HepG2 (cell line): Measurements from ENCODE around the gene TOMM6. TPM values are rescaled to one million over a fixed set of nuclear protein-coding genes. Genes with fewer than 3 reads are reported as not detected.

ENCODE experiments used
- ADNP ChIP-seq: sonication (generic); formaldehyde crosslinking; IDR thresholded peaks from 2 replicates; pipeline ENCODE4 v1.4.0; 2020; ENCODE audit warnings: missing genetic modification reagents
- ATF2 ChIP-seq: sonication (generic); formaldehyde crosslinking; IDR thresholded peaks from 2 replicates; pipeline ENCODE4 v1.4.0; 2020; ENCODE audit warnings: missing genetic modification reagents
- FOXA1 ChIP-seq, 2 experiments: fragments of 450-650 bp in 1 of 2; sonication (generic) in 1 of 2; formaldehyde crosslinking in 1 of 2; IDR thresholded peaks; 2 replicates each; pipeline versions ENCODE4 v1.4.0 to v1.6.1; 2016 to 2020; ENCODE audit warnings: missing genetic modification reagents in 1 of 2
- HNF1A ChIP-seq, 2 experiments: sonication (generic) in 1 of 2; formaldehyde crosslinking in 1 of 2; IDR thresholded peaks; 2 replicates each; pipeline versions ENCODE4 v1.4.0 to v1.6.1; 2016 to 2020; ENCODE audit warnings: borderline replicate concordance in 1 of 2, low read depth in 1 of 2, mild to moderate bottlenecking in 1 of 2, missing genetic modification reagents in 1 of 2
- IKZF5 ChIP-seq: IDR thresholded peaks from 2 replicates; pipeline ENCODE4 v1.6.1; 2018; ENCODE audit warnings: missing genetic modification reagents, mild to moderate bottlenecking, missing compliant biosample characterization
- KLF15 ChIP-seq: sonication (generic); formaldehyde crosslinking; IDR thresholded peaks from 2 replicates; pipeline ENCODE4 v1.8.1; 2023; ENCODE audit warnings: borderline replicate concordance, mild to moderate bottlenecking, inconsistent platforms, missing genetic modification reagents, mixed read lengths
- PCBP1 ChIP-seq: fragments of 200-400 bp; formaldehyde crosslinking; IDR thresholded peaks from 2 replicates; pipeline ENCODE4 v1.6.1; 2017; ENCODE audit warnings: mild to moderate bottlenecking, low read depth, low read length, borderline replicate concordance
- POGK ChIP-seq: sonication (generic); formaldehyde crosslinking; conservative IDR thresholded peaks from 2 replicates; pipeline ENCODE4 v1.8.0; 2022; ENCODE audit warnings: mild to moderate bottlenecking, moderate library complexity, missing genetic modification reagents
- SETDB1 ChIP-seq: sonication (generic); formaldehyde crosslinking; IDR thresholded peaks from 2 replicates; pipeline ENCODE4 v1.5.1; 2020; ENCODE audit warnings: missing genetic modification reagents, mild to moderate bottlenecking, borderline replicate concordance
- SMAD1 ChIP-seq: sonication (generic); formaldehyde crosslinking; IDR thresholded peaks from 2 replicates; pipeline ENCODE4 v1.4.0; 2020; ENCODE audit warnings: missing genetic modification reagents, low read depth, mild to moderate bottlenecking, borderline replicate concordance
- SMARCC2 ChIP-seq: fragments of 450-650 bp; IDR thresholded peaks from 2 replicates; pipeline ENCODE4 v1.6.1; 2017; ENCODE audit warnings: antibody characterized with exemption, mild to moderate bottlenecking
- THRA ChIP-seq: sonication (generic); formaldehyde crosslinking; IDR thresholded peaks from 2 replicates; pipeline ENCODE4 v1.4.0; 2020; ENCODE audit warnings: missing genetic modification reagents, borderline replicate concordance
- YY1 ChIP-seq: IDR thresholded peaks from 2 replicates; pipeline ENCODE4 v1.6.1; 2011; ENCODE audit warnings: low read length, low read depth, moderate library complexity, mild to moderate bottlenecking; ENCODE audit not compliant: insufficient read depth, insufficient replicate concordance
- ZC3H13 ChIP-seq: sonication (generic); formaldehyde crosslinking; IDR thresholded peaks from 2 replicates; pipeline ENCODE4 v1.8.1; 2023; ENCODE audit warnings: mild to moderate bottlenecking, missing genetic modification reagents, moderate library complexity
- ZFAT ChIP-seq: sonication (generic); formaldehyde crosslinking; conservative IDR thresholded peaks from 2 replicates; pipeline ENCODE4 v1.8.1; 2023; ENCODE audit warnings: missing genetic modification reagents, inconsistent platforms
- ZNF331 ChIP-seq: sonication (generic); formaldehyde crosslinking; IDR thresholded peaks from 2 replicates; pipeline ENCODE4 v1.4.0; 2020; ENCODE audit warnings: missing genetic modification reagents
- ZNF674 ChIP-seq: sonication (generic); formaldehyde crosslinking; IDR thresholded peaks from 2 replicates; pipeline ENCODE4 v1.5.0; 2020; ENCODE audit warnings: low read depth, mild to moderate bottlenecking, missing genetic modification reagents
- ZNF816 ChIP-seq: sonication (generic); formaldehyde crosslinking; IDR thresholded peaks from 2 replicates; pipeline ENCODE4 v1.8.0; 2022; ENCODE audit warnings: missing genetic modification reagents, mild to moderate bottlenecking, borderline replicate concordance
- ZNF891 ChIP-seq: sonication (generic); formaldehyde crosslinking; IDR thresholded peaks from 2 replicates; pipeline ENCODE4 v1.5.0; 2020; ENCODE audit warnings: mild to moderate bottlenecking, missing genetic modification reagents
- polyA plus RNA-seq, 8 experiments: library from polyadenylated mRNA; depleted of rRNA in 3 of 8; stranded (reverse) in 7 of 8; unstranded in 1 of 8; fragments of >200 nt; fragmentation: Illumina TruSeq in 4 of 8; extraction: Trizol in 4 of 8; gene quantifications; 2 replicates each; pipeline versions ENCODE4 v1.2.1 to v1.2.3, GENCODE V29; 2011 to 2016; ENCODE audit warnings: low read depth in 4 of 8, missing spikeins in 1 of 8, mixed read lengths in 1 of 8; ENCODE audit not compliant: insufficient read depth in 1 of 8
- total RNA-seq, 5 experiments: library from RNA; depleted of rRNA; stranded (reverse); fragments of >200 nt; fragmentation: Illumina TruSeq; extraction: Trizol; gene quantifications; 2 replicates each; pipeline ENCODE4 v1.2.3, GENCODE V29; 2016; ENCODE audit warnings: low read depth in 1 of 5

TOMM6 gene
- total and polyA plus RNA-seq, 2 of the 13 experiments (the other 11 are each of a cell fraction or from before 2014, with no cell fraction given) = 320 to 321 TPM

GRCh38 chr6:41748542-41748941 is 39.0 kb upstream of the TOMM6 start (continued):
- TF ChIP-seq ZC3H13 (CRISPR knock-in tag) (no peak), ZNF816 (CRISPR knock-in tag) (no peak), IKZF5 (CRISPR knock-in tag) (no peak; the same call in 1 of the 2 replicates), ZNF891 (CRISPR knock-in tag) (no peak), HNF1A (IDR thresholded peaks at IDR 0.05; ENCODE audit: low read depth) (no peak), HNF1A (CRISPR knock-in tag; IDR thresholded peaks at IDR 0.05; ENCODE audit: borderline replicate concordance) (no peak), ZNF674 (CRISPR knock-in tag) (no peak), SMARCC2 (no peak), KLF15 (CRISPR knock-in tag) (no peak), POGK (CRISPR knock-in tag) (no peak), ATF2 (CRISPR knock-in tag) (no peak), ZNF331 (CRISPR knock-in tag) (peak; percentile 28; the same call in 1 of the 2 replicates), THRA (CRISPR knock-in tag) (peak; percentile 28; the same call in 1 of the 2 replicates), ADNP (CRISPR knock-in tag) (no peak), SMAD1 (CRISPR knock-in tag) (no peak), SETDB1 (CRISPR knock-in tag) (no peak), PCBP1 (peak; percentile 79; the same call in 1 of the 2 replicates), FOXA1 (IDR thresholded peaks at IDR 0.05) (no peak), FOXA1 (CRISPR knock-in tag; IDR thresholded peaks at IDR 0.05) (peak; percentile 80), YY1 (no peak), ZFAT (no peak)
